Fibroblast of mammary gland (primary cell): ENCODE measurements around the gene FBXO28.

Experiments
- DNase-seq: peaks from one replicate; pipeline ENCODE4 v3.0.0-alpha.2; 2010; ENCODE audit warnings: low read depth
- H3K4me3 ChIP-seq: 2 replicates; pipeline ENCODE4 v1.5.1; 2011; ENCODE audit warnings: low read depth, mild to moderate bottlenecking, low read length, moderate library complexity; ENCODE audit not compliant: control insufficient read depth
- CTCF ChIP-seq: conservative IDR thresholded peaks from 2 replicates; pipeline ENCODE4 v1.5.1; 2011; ENCODE audit warnings: low read depth, low read length, inconsistent platforms; ENCODE audit not compliant: control insufficient read depth, insufficient read depth

Gene FBXO28

GRCh38 chr1:224113918-224114786 lies at the start of gene FBXO28:
FBXO28 (plus strand) TSS chr1:224114111; CDS start chr1:224114130, 19 bp downstream.
- DNase-seq, result peak; percentile 93
- TF ChIP-seq CTCF, result no peak
- H3K4me3 ChIP-seq, result peak within 1 kb of the TSS; percentile 88

GRCh38 chr1:224064150-224064549 lies 49.8 kb upstream of the FBXO28 start:
- TF ChIP-seq CTCF, result no peak
- H3K4me3 ChIP-seq, result no peak overlapping the region
- no peak for DNase-seq

GRCh38 chr1:224065455-224065854 lies 48.5 kb upstream of the FBXO28 start:
- no peak for DNase-seq
- H3K4me3 ChIP-seq, result no peak overlapping the region
- no peak for TF ChIP-seq CTCF

GRCh38 chr1:224067207-224067606 lies 46.7 kb upstream of the FBXO28 start:
- DNase-seq, result no peak
- no peak overlapping the region for H3K4me3 ChIP-seq
- TF ChIP-seq CTCF, result no peak

- DNase-seq, result peak; percentile 88
- no peak for TF ChIP-seq CTCF
- no peak overlapping the region for H3K4me3 ChIP-seq
These were observed 46.1 kb upstream of the FBXO28 start for GRCh38 chr1:224067621-224068457.

GRCh38 chr1:224068458-224069072 lies 45.3 kb upstream of the FBXO28 start:
- DNase-seq, result no peak
- H3K4me3 ChIP-seq, result no peak overlapping the region
- TF ChIP-seq CTCF, result no peak
